ENCODE data around the gene ELMOD3. TPM values are rescaled to one million over a fixed set of nuclear protein-coding genes. Genes with fewer than 3 reads are reported as not detected.

The ELMOD3 gene
- total RNA-seq, 4 donors from 2014 or later: 8.2 to 16.6 (median 13.7) TPM

- TF ChIP-seq POLR2A (IDR thresholded peaks at IDR 0.05) (no peak), CTCF (IDR thresholded peaks at IDR 0.05) (no peak)
- H3K27ac ChIP-seq: no peak overlapping the region
- intact Hi-C loops (cut with DNase I): no loop called here
- H3K4me1 ChIP-seq: peaks cover 10 to 21% (median 14%) of the 10 kb centered on the region in 3 donors
- H3K9me3 ChIP-seq: no peaks in the 10 kb centered on the region
- no peak for DNase-seq
- no peak overlapping the region for H3K4me3 ChIP-seq
- H3K36me3 ChIP-seq: peaks cover 6 to 53% (median 14%) of the 10 kb centered on the region in 3 donors
- no peaks in the 10 kb centered on the region for H3K27me3 ChIP-seq
- WGBS, 2 donors: 63 to 83% methylated on average over 2 to 6 of the region's 8 CpGs
Observed at GRCh38 chr2:85401844-85402243, 47.3 kb downstream of the ELMOD3 start.

GRCh38 chr2:85405201-85406059, 50.9 kb downstream of the ELMOD3 start:
- peak overlapping the region in 1 of 4 donors; percentile 5 for H3K4me3 ChIP-seq
- peaks cover 20 to 28% (median 27%) of the 10 kb centered on the region in 3 donors for H3K4me1 ChIP-seq
- TF ChIP-seq POLR2A (IDR thresholded peaks at IDR 0.05) (no peak), CTCF (IDR thresholded peaks at IDR 0.05) (no peak)
- H3K27ac ChIP-seq: peak overlapping the region in 3 of 4 donors; percentile 13 to 67 (median 55)
- no peak for DNase-seq
- intact Hi-C loops (cut with DNase I): no loop called here
- 63 to 78% methylated on average over 14 to 15 of the region's 15 CpGs for WGBS, 2 donors
- peaks cover 6 to 18% (median 10%) of the 10 kb centered on the region in 3 donors for H3K36me3 ChIP-seq
- H3K27me3 ChIP-seq: no peaks in the 10 kb centered on the region
- no peaks in the 10 kb centered on the region for H3K9me3 ChIP-seq

GRCh38 chr2:85409845-85410583, 55.4 kb downstream of the ELMOD3 start, which contains the start of gene CAPG:
TSS of gene CAPG (minus strand) at chr2:85410366. CDS start at chr2:85402145, 8,221 bp downstream.
- intact Hi-C loops (cut with DNase I): no loop called here
- no peaks in the 10 kb centered on the region for H3K36me3 ChIP-seq
- H3K4me3 ChIP-seq: peak within 1 kb of the TSS; percentile 24 to 63 (median 41)
- no peaks in the 10 kb centered on the region for H3K27me3 ChIP-seq
- WGBS, 2 donors: 15 to 23% methylated on average over 7 to 8 of the region's 12 CpGs
- H3K9me3 ChIP-seq: no peaks in the 10 kb centered on the region
- peaks cover 36 to 73% (median 49%) of the 10 kb centered on the region in 3 donors for H3K4me1 ChIP-seq
- TF ChIP-seq POLR2A (IDR thresholded peaks at IDR 0.05) (peak in 2 of 4 donors; percentile 21 to 48), CTCF (IDR thresholded peaks at IDR 0.05) (no peak)
- H3K27ac ChIP-seq: peak within 1 kb of the TSS; percentile 88 to 93 (median 90)
- no peak for DNase-seq

- 58 to 73% methylated on average over 10 to 11 of the region's 13 CpGs for WGBS, 2 donors
- no peaks in the 10 kb centered on the region for H3K36me3 ChIP-seq
- no peak for DNase-seq
- intact Hi-C loops (cut with DNase I): no loop called here
- no peaks in the 10 kb centered on the region for H3K9me3 ChIP-seq
- no peak for TF ChIP-seq POLR2A (IDR thresholded peaks at IDR 0.05)
- TF ChIP-seq CTCF (IDR thresholded peaks at IDR 0.05): no peak
- peak overlapping the region in 3 of 4 donors; percentile 39 to 63 (median 43) for H3K4me3 ChIP-seq
- H3K4me1 ChIP-seq: peaks cover 37 to 81% (median 49%) of the 10 kb centered on the region in 3 donors
- peak overlapping the region; percentile 88 to 93 (median 90) for H3K27ac ChIP-seq
- H3K27me3 ChIP-seq: no peaks in the 10 kb centered on the region
Observed at GRCh38 chr2:85410584-85411404, 56.2 kb downstream of the ELMOD3 start.

Data from esophagus squamous epithelium (tissue), 5 donors.